ENCODE data around the gene GOSR1. TPM values are rescaled to one million over a fixed set of nuclear protein-coding genes. Genes with fewer than 3 reads are reported as not detected.
A peak's percentile ranks its signal among the peaks of the same experiment; 100 is the strongest.
"Not testable (repeated sequence)": the region's sequence is repeated elsewhere in the genome, so short reads cannot be mapped to it uniquely, and the experiment has no call there.

Gene GOSR1
- 20.8 and 27.4 TPM in 2 replicates for total RNA-seq (2014; rRNA removed; shearing (Covaris generic))
- polyA plus RNA-seq (2015; cell fraction: cytosol; rRNA removed) = 28.4 and 28.5 TPM in 2 replicates
- polyA plus RNA-seq (2015; cell fraction: nucleus; rRNA removed) = 25.0 and 33.3 TPM in 2 replicates

DNA sequence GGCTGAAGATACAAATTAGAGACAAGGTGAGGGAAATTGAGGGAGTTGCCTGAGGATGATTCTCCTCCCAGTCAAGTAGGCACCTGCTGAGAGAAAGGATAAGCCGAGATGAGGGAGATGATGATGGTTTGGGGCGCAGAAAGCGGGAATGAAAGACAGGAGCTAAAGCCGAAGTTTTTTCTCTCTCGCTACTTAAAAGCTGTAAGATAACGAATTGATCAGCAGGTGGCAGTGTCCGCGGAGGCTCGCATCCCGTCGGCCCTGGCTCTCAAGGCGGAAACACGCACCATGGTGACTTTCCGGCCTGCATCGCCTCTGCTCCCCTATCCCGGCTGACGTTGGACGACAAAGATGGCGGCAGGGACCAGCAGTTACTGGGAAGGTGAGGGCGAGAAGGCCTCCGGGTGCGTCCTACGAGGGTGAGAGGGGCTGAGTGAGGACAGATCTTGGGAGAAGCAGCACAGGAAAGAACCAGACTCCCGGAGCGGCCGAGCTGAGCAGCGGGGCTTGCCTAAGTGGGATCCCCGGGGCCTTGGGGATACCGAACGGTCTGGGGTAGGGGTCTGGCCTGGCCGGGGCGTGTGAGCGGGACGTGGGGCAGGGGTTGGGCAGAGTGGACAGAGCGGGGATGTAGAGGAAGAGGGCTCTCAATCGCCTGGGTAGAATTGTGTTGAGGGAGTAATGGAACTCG is at the start of gene GOSR1:
Gene GOSR1 (plus strand): TSS at position 326 of the 691 bp plus-strand sequence. CDS start 26 bp downstream, at position 352.
- DNase-seq (ENCODE audit: low read depth) = peak; percentile 88

- no peak for DNase-seq (ENCODE audit: low read depth)
Measured at GRCh38 chr17:30427611-30428010, 49.6 kb upstream of the GOSR1 start.

GRCh38 chr17:30429155-30429554 is 48.1 kb upstream of the GOSR1 start:
- DNase-seq (ENCODE audit: low read depth) = no peak

DNA sequence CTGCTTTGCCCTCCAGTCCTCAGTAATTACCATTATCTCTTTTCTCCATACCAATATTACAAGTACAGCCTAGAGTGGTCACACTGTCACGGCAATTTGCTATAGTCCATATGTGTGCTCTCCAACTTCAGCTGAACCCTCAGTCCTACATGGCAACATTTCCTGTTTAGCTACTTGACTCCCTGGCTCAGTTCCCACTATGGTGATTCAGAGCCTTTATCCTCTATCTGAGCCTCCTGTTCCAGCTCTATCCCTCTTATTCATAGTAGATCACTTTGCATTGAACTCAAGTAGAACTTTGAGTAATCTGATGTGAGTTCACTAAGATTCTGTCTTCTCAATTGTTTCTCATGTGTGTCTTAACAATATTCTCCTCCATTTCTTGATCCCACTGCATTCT is 43.7 kb upstream of the GOSR1 start:
- peak; percentile 95 for DNase-seq (ENCODE audit: low read depth)

GRCh38 chr17:30436729-30437128 is 40.5 kb upstream of the GOSR1 start:
- DNase-seq (ENCODE audit: low read depth) = no peak

DNA sequence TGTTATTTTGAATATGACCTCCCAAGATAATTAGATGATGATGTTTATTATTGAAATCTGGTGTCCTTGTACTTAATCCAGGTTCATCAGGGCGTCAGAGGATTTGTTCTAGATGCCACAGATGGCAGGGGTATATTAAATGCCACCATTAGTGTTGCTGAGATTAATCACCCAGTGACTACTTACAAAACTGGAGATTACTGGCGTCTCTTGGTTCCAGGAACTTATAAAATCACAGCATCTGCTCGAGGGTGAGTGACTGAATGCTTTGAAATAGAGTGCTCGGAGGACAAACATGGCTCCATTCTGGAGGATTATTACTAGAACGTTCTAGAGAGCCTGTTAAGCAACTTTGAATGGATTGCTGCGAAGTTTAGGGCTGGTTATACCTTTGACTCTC is 33.5 kb upstream of the GOSR1 start:
- DNase-seq (ENCODE audit: low read depth) = no peak

- DNase-seq (ENCODE audit: low read depth) = not testable (repeated sequence)
Measured at GRCh38 chr17:30446640-30447039, 30.6 kb upstream of the GOSR1 start.

DNA sequence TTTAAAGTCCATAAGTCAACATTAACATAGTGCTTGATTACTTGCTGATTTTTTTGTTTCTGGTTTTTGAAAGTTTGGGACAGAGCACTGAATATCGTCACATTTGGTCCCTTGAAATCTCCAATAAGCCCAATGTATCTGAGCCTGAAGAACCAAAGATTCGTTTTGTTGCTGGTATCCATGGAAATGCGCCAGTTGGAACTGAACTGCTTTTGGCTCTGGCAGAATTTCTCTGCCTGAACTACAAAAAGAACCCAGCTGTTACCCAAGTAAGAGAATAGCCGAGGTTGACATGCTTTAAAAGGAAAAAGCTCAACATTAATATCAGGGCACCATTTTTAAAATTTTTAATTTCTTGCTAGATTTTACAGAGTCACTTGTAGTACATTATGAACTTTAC is 27.7 kb upstream of the GOSR1 start:
- no peak for DNase-seq (ENCODE audit: low read depth)

- no peak for DNase-seq (ENCODE audit: low read depth)
Measured at GRCh38 chr17:30450125-30451027, 26.8 kb upstream of the GOSR1 start.

DNA sequence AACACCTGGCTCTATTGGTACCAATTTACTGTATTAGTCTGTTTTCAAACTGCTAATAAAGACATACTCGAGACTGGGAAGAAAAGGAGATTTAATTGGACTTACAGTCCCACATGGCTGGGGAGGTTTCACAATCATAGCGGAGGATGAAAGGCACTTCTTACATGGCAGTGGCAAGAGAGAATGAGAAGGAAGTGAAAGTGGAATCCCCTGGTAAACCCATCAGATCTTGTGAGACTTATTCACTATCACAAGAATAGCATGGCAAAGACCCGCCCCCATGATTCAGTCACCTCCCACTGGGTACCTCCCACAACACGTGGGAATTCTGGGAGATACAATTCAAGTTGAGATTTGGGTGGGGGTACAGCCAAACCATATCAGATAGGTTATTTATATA is 22.6 kb upstream of the GOSR1 start:
- no peak for DNase-seq (ENCODE audit: low read depth)

DNA sequence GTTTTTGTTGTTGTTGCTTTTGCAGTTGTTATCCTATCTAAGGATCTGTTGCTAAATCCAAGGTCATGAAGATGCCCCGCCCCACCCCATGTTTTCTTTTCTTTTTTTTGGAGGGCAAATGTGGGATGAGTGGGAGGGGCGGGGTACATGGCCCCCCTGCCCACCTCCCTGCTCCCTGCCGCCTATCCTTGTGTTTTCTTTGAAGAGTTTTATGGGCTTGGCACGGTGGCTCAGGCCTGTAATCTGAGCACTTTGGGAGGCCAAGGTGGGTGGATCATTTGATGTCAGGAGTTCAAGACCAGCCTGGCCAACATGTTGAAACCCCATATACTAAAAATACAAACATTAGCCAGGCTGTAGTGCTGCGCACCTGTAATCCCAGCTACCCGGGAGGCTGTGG is 18.8 kb upstream of the GOSR1 start:
- no peak for DNase-seq (ENCODE audit: low read depth)

DNA sequence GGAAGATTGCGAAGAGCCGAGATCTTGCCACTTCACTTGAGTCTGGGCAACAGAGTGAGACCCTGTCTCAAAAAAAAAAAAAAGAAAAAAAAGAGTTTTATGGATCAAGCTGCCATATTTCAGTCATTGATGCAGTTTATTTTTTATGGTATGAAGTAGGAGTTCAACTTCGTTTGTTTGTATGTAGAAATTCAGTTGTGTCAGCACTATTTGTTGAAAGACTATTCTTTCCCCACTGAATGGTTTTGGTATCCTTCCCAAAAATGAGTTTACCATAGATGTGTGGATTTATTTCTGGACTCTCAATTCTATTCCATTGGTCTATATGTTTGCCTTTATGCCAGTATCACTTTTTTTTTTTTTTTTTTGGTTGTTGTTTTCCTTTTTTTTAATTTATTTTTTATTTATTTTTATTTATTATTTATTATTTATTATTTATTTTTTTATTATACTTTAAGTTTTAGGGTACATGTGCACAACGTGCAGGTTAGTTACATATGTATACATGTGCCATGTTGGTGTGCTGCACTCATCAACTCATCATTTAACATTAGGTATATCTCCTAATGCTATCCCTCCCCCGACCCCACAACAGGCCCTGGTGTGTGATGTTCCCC is 18.3 kb upstream of the GOSR1 start:
- DNase-seq (ENCODE audit: low read depth) = not testable (repeated sequence)

DNA sequence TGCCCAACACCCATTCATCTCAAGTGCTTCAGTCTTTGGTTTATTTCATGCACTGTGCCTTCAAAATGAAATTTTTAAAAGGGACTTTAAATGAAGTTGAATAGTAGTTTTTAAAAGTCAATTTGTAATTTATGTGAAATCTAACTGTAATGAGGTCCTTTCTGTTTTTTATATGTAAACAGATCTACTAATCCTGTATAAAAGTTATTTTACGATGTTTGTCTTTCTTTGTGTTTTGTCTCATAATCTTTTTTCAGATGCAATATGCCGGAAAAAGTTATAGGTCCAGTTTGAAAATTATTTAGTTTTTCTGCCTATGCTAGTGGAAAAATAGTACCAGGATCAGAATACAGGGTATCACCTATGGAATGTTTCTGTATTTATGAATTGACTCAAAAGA is 8.7 kb upstream of the GOSR1 start:
- no peak for DNase-seq (ENCODE audit: low read depth)

DNA sequence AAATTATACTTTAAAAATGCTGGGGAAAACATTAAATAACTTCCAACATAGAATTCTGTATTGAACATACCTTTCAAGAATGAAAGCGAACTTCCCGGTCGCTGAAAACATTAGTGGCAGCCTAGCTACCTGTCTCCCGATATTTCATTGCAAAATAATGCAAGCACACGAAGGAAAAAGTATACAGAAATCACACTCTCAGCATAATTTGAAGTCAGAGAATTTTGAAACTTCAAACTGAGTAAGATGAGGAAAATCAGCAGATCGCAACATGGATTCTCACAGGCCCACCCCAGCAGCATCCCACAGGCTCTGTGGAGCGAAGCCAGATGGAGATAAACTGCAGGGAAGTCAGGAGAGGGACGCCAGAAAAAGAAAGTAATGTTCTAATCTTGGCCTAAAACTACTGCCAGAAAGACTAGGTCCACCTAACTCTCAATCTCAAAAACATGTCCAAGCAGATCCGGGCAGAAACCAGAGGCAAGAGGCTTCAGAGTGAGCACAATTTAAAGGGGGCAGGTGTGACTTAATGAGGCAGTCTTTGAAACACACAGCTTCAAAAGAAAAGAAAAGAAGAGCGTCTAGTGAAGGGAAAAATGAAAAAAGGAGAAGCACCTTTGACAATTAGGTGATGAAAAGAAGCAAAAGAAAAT is 4.8 kb upstream of the GOSR1 start:
- no peak for DNase-seq (ENCODE audit: low read depth)

GRCh38 chr17:30475206-30475605 is 2.0 kb upstream of the GOSR1 start:
- DNase-seq (ENCODE audit: low read depth) = no peak

- DNase-seq (ENCODE audit: low read depth) = no peak
Measured at GRCh38 chr17:30476726-30477082, 504 bp upstream of the GOSR1 start.

- DNase-seq (ENCODE audit: low read depth) = peak; percentile 8
Measured at GRCh38 chr17:30477774-30478115, 537 bp downstream of the GOSR1 start.

GRCh38 chr17:30482555-30482954 is 5.3 kb downstream of the GOSR1 start:
- no peak for DNase-seq (ENCODE audit: low read depth)

GRCh38 chr17:30483159-30483558 is 6.0 kb downstream of the GOSR1 start:
- DNase-seq (ENCODE audit: low read depth) = no peak

DNA sequence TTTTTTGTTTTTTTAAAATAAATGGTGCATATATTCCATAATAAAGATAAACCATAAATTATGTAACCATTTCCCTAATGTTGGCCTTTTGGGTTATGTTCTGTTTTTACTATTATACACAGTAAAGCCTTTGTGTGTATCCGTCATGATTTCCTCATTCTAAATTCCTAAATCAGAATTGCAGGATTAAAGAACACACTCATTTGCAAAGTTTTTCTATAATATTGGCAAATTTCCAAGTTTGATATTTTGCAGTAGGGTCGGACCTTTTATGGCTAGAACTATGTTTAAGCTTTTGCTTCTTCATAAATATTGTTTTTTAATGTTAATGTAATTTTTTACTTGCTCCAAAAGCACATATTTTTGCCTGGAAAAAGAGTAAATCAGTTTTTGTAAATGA is 16.6 kb downstream of the GOSR1 start:
- DNase-seq (ENCODE audit: low read depth) = no peak

GRCh38 chr17:30495586-30495985 is 18.4 kb downstream of the GOSR1 start:
- no peak for DNase-seq (ENCODE audit: low read depth)

DNA sequence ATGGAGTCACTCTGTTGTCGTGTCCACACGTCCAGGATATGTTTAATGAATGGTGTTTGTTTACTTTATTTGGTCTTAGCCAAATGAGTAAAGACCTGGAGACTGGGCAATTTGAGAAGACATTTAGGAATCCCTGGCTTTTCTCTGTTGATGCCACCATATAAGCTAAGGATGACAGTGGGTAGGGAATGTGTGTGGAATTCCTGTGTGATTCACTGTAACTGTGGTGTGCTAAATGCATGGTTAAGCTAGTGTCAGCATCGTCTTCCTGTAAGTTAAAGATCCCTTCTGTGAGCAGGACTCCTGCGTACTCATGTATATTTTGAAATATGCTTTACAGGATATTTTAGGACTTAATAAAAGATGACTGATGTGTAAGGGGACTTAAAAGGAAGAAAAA is 26.4 kb downstream of the GOSR1 start:
- DNase-seq (ENCODE audit: low read depth) = no peak

All from HT1080 (cell line).